GM19099 (cell line): ENCODE data around the gene LRRC28.
A peak's percentile ranks its signal among the peaks of the same experiment; 100 is the strongest.

Experiments
- POLR2A ChIP-seq: IDR thresholded peaks from 3 replicates; pipeline ENCODE4 v1.6.1; 2011; ENCODE audit warnings: low read depth; ENCODE audit not compliant: insufficient read length; ENCODE audit errors: extremely low read depth

The LRRC28 gene

GRCh38 chr15:99250857-99251841 lies at the start of gene LRRC28:
LRRC28 (plus strand) TSS chr15:99251481; CDS start chr15:99255958, 4,477 bp downstream.
- TF ChIP-seq POLR2A, result peak; percentile 93

DNA sequence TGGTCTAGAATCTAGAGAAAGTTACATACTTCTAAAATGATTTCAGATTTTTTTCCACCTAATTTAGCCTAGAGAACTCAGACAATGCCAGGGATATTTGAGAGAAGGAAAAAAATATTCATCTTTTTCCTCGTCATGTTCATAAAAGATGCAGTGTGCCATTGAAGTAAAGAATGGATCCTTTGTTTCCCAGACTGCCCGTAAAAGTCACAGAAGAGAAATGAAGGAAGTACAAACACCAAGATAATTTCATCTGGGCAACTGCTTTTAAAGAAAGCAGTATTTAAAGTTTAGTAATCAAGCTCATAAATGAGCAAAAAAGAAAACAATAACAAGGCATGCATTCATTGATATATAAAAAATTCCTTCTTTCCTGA lies 49.1 kb upstream of the LRRC28 start:
- no peak for TF ChIP-seq POLR2A

- TF ChIP-seq POLR2A, result no peak
These were observed 43.6 kb upstream of the LRRC28 start for GRCh38 chr15:99207672-99208071.

GRCh38 chr15:99209326-99209725 lies 42.0 kb upstream of the LRRC28 start:
- no peak for TF ChIP-seq POLR2A

DNA sequence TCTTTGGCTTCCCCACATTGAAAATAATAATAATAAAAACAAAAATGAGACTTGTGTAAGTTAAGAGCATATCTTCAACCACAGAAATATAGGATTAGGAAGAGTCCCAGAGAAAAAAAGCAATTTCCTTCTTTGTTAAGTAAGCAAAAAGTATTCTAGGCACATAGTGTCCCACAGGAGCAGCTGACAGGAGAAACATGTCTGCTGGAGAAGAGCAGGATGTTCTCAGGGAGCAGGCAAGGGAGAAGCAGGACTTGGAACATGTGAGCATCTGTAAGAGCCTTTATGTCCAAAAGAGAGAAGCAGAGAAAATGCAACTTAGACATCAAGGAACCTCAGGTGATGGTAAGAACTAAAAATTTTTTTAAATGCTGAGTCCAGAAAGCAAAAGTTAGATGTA lies 40.9 kb upstream of the LRRC28 start:
- no peak for TF ChIP-seq POLR2A

GRCh38 chr15:99211926-99212325 lies 39.4 kb upstream of the LRRC28 start:
- no peak for TF ChIP-seq POLR2A

- TF ChIP-seq POLR2A, result no peak
These were observed 38.9 kb upstream of the LRRC28 start for GRCh38 chr15:99212406-99212805.

DNA sequence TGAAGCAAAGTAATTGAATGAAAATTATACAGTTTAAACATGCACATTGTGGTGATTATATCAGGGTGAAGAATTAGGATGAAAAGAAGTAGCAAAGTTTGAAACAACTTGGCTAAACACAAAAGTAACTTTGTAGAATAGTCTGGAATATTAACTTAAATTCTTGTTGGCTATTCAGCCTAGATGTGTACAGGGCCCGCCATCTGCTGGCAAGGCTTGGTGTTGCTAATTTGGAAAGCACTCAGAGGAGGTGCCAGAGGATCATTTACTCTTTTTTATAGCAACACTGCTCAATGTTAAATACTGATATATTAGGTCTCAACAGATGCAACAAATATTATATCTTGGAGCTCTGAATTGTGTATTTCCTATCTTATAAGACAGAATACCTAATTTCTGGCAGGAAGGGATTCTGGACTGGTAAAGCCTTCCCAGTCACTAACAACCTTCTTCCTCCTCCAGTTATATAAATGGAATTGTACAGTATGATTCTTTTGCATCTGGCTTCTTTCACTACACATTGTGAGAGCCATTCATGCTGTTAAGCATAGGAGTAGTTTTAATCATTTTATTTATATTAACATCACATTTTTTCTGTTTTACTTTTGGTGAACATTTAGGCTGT lies 38.0 kb upstream of the LRRC28 start:
- TF ChIP-seq POLR2A, result no peak

GRCh38 chr15:99224372-99225214 lies 26.7 kb upstream of the LRRC28 start:
- TF ChIP-seq POLR2A, result no peak

DNA sequence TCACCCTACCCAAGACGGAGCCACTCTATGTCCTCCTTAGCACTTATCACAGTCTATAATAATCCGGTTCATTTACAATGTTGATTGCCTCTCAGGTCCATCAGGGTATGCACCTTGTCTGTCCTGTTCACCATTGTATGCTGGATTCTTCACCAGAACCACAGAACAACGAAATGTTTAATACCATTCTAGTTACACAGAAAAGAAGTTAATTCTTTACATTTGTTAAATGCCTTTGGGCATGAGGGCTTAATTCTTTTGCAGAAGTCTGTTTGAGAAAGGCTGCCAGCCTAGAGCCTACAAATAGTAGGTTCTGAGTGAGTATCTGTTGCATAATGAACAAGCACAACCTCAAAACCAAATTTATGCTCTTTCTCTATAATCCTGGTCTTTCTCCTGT lies 24.5 kb upstream of the LRRC28 start:
- no peak for TF ChIP-seq POLR2A

DNA sequence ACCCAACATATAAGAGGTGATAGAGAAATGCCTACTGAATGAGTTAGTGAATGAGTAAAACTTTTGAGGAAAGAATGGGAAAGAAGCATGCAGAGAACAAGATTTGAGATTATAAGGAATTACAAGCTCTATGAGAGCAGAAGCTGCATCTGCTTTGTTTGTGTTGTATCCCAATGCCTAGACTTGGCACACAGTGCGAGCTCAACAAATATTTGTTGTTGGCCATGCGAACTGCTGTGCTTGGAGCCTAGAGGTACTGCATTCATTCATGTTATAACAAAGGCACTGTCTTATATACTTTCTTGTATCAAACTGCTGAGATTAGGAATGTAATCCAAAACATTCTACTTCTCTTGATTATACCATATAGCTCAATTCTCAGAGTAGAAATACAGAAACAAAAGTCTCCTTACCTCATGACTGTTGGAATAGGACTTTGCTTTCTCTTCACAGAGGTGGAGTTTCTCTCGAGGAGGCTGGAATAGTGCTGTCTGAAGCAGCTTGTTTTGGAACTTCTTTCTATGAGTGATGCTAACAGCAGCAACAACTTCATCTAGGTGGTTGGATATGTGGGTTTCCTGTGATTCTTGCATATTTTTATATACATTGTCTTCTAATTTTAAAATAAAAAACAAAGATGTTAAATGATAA lies 23.0 kb upstream of the LRRC28 start:
- no peak for TF ChIP-seq POLR2A

DNA sequence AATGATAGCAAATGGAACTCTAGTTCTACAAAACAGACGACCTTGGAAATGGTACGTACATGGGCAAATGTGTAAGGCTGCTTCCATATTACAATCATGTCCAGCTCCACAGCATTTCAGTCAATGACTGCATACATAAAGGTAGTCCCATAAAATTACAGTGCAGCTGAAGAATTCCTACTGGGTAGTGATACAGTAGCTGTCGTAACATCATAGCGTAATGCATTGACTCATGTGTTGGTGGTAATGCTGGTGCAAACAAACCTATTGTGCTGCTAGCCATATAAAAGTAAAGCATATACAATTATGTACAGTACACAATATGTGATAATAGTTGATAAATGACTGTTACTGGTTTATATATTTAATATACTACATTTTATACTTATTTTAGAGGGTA lies 20.4 kb upstream of the LRRC28 start:
- no peak for TF ChIP-seq POLR2A

GRCh38 chr15:99232740-99233139 lies 18.5 kb upstream of the LRRC28 start:
- no peak for TF ChIP-seq POLR2A

- TF ChIP-seq POLR2A, result no peak
These were observed 12.4 kb upstream of the LRRC28 start for GRCh38 chr15:99238849-99239248.
